Esophagus squamous epithelium (tissue), 5 donors: ENCODE results near the gene CCDC80. TPM values are rescaled to one million over a fixed set of nuclear protein-coding genes. Genes with fewer than 3 reads are reported as not detected.

Experiments used
- DNase-seq: peaks from one replicate; lab custom pipeline; 2025; lab: John Stamatoyannopoulos, UW
- H3K27ac ChIP-seq, 4 donors: fragments of 200-600 bp; sonication (generic); one replicate each; pipeline ENCODE4 v1.5.1; 2016 to 2019; ENCODE audit warnings: mild to moderate bottlenecking in 1 of 4
- H3K27me3 ChIP-seq, 4 donors: fragments of 200-600 bp; sonication (generic); 1 replicate in 3 of 4; 2 replicates in 1 of 4; pipeline versions ENCODE4 v1.5.1 to v1.6.0; 2017 to 2021; ENCODE audit warnings: antibody characterized with exemption in 1 of 4
- H3K36me3 ChIP-seq, 3 donors: fragments of 200-600 bp; sonication (generic); one replicate each; pipeline ENCODE4 v1.5.1; 2016 to 2019
- H3K4me1 ChIP-seq, 3 donors: fragments of 200-600 bp; sonication (generic); one replicate each; pipeline ENCODE4 v1.5.1; 2017 to 2019
- H3K4me3 ChIP-seq, 4 donors: fragments of 200-600 bp; sonication (generic); 1 replicate in 3 of 4; 2 replicates in 1 of 4; pipeline ENCODE4 v1.5.1; 2016 to 2019; ENCODE audit warnings: mild to moderate bottlenecking in 2 of 4, moderate library complexity in 1 of 4
- H3K9me3 ChIP-seq, 3 donors: fragments of 200-600 bp; sonication (generic); one replicate each; pipeline ENCODE4 v1.5.1; 2016 to 2019
- POLR2A ChIP-seq, 4 donors: fragments of 450-650 bp; IDR thresholded peaks; one replicate each; pipeline ENCODE4 v1.6.1; 2017; ENCODE audit warnings: antibody characterized with exemption in 4 of 4, mild to moderate bottlenecking in 4 of 4, moderate library complexity in 3 of 4
- WGBS, 2 donors: methylation state at CpG; one replicate each; pipeline ENCODE4 v1.1.5; 2018; 5-methylcytosine and 5-hydroxymethylcytosine counted together
- intact Hi-C: fragments of 100-400 bp; cut with DNase I; formaldehyde crosslinking; loops from one replicate; pipeline ENCODE4 v1.15.0; 2022
- total RNA-seq, 4 donors: library from RNA; depleted of rRNA; stranded (reverse); fragments of >200 nt; gene quantifications; one replicate each; pipeline ENCODE4 v1.1.0, GENCODE V29; 2016
- TF ChIP-seq, protein P1 (sequence below), 6 experiments: fragments of 450-650 bp in 4 of 6; fragments of 200-600 bp in 2 of 6; sonication (generic) in 2 of 6; IDR thresholded peaks; one replicate each; pipeline ENCODE4 v1.5.1; 2016 to 2019; ENCODE audit warnings: antibody characterized with exemption in 6 of 6, mild to moderate bottlenecking in 4 of 6, moderate library complexity in 4 of 6
- donor health status: DM: yes; HTN: yes; CAD: no.

Gene CCDC80
- total RNA-seq, 4 donors from 2014 or later = 2.0 to 69.6 (median 13.1) TPM

GRCh38 chr3:112557976-112558375 is 83.0 kb downstream of the CCDC80 start:
- no peak overlapping the region for H3K27ac ChIP-seq
- H3K9me3 ChIP-seq = no peaks in the 10 kb centered on the region
- TF ChIP-seq, protein P1, sequence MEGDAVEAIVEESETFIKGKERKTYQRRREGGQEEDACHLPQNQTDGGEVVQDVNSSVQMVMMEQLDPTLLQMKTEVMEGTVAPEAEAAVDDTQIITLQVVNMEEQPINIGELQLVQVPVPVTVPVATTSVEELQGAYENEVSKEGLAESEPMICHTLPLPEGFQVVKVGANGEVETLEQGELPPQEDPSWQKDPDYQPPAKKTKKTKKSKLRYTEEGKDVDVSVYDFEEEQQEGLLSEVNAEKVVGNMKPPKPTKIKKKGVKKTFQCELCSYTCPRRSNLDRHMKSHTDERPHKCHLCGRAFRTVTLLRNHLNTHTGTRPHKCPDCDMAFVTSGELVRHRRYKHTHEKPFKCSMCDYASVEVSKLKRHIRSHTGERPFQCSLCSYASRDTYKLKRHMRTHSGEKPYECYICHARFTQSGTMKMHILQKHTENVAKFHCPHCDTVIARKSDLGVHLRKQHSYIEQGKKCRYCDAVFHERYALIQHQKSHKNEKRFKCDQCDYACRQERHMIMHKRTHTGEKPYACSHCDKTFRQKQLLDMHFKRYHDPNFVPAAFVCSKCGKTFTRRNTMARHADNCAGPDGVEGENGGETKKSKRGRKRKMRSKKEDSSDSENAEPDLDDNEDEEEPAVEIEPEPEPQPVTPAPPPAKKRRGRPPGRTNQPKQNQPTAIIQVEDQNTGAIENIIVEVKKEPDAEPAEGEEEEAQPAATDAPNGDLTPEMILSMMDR (IDR thresholded peaks at IDR 0.05) = no peak
- no peak for TF ChIP-seq POLR2A (IDR thresholded peaks at IDR 0.05)
- 70 to 75% methylated on average over 1 of the region's 1 CpG for WGBS, 2 donors
- DNase-seq = no peak
- no peak overlapping the region for H3K4me3 ChIP-seq
- peaks cover 5 to 53% (median 24%) of the 10 kb centered on the region in 3 donors for H3K4me1 ChIP-seq
- no peaks in the 10 kb centered on the region for H3K27me3 ChIP-seq
- intact Hi-C loops = no loop called here
- peaks cover 0 to 17% (median 0%) of the 10 kb centered on the region in 3 donors for H3K36me3 ChIP-seq

DNA sequence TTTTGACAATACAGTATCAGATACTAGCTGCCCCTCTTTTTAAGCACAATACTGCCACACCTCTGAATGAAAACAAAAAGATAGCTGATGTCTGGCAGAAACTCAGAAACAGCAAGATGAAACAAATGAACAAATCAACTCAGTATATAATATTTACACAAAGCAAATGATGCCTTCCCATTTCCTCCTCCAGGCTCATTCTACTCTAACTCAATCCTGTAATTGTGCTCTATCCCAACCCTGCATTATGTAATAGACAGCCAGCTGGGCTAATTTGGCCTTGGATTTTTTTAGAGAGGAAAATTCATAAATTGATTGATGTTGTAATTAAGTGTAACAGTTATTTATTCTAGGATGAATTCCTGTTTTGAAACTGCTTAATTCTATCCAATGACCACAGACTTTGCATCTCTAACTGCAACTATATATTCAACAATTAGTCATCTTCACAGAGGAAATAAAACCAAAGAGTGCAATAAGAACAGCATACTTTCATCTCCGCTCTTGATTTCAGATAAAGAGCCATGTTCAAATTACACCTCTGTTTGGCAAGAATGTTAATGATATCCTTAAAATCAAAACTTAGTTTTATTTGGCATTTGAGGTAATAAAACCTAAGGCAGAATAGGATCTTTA is 85.3 kb downstream of the CCDC80 start:
- 74 to 86% methylated on average over 1 of the region's 1 CpG for WGBS, 2 donors
- H3K27ac ChIP-seq = no peak overlapping the region
- H3K27me3 ChIP-seq = no peaks in the 10 kb centered on the region
- H3K4me3 ChIP-seq = no peak overlapping the region
- H3K9me3 ChIP-seq = no peaks in the 10 kb centered on the region
- no peak for TF ChIP-seq POLR2A (IDR thresholded peaks at IDR 0.05)
- TF ChIP-seq, protein P1 (IDR thresholded peaks at IDR 0.05) = no peak
- H3K4me1 ChIP-seq = peaks cover 5 to 44% (median 23%) of the 10 kb centered on the region in 3 donors
- H3K36me3 ChIP-seq = peaks cover 0 to 17% (median 0%) of the 10 kb centered on the region in 3 donors
- intact Hi-C loops = no loop called here
- DNase-seq = no peak

- no peaks in the 10 kb centered on the region for H3K27me3 ChIP-seq
- H3K27ac ChIP-seq = no peak overlapping the region
- no peak for TF ChIP-seq POLR2A (IDR thresholded peaks at IDR 0.05)
- TF ChIP-seq, protein P1 (IDR thresholded peaks at IDR 0.05) = no peak
- WGBS, 2 donors = 0 to 43% methylated on average over 1 of the region's 1 CpG
- H3K36me3 ChIP-seq = peaks cover 0 to 39% (median 9%) of the 10 kb centered on the region in 3 donors
- no peaks in the 10 kb centered on the region for H3K9me3 ChIP-seq
- no peak for DNase-seq
- peaks cover 0 to 14% (median 3%) of the 10 kb centered on the region in 3 donors for H3K4me1 ChIP-seq
- H3K4me3 ChIP-seq = no peak overlapping the region
- intact Hi-C loops = no loop called here
These were observed 90.1 kb downstream of the CCDC80 start for GRCh38 chr3:112550859-112551258.

Other genes with a start within 250 kb of the CCDC80 start
- under 1 TPM in 3 of 4 donors, not detected in 1; 0.22 to 0.57 (median 0.41) TPM for gene BTLA, start 141.7 kb downstream of the CCDC80 start, total RNA-seq
- 10 to 100 TPM; 48.3 to 58.6 (median 51.3) TPM for gene ATG3, start 79.2 kb downstream of the CCDC80 start, total RNA-seq
- 10 to 100 TPM in 3 of 4 donors, 1 to 10 TPM in 1; 8.1 to 22.8 (median 17.8) TPM for gene SLC35A5, start 79.1 kb downstream of the CCDC80 start, total RNA-seq
- gene CD200R1L, start 205.7 kb upstream of the CCDC80 start, total RNA-seq = not detected